Adrenal gland (tissue), 5 donors: Measurements from ENCODE around the gene FAM47C.
"Not testable (repeated sequence)": the region's sequence is repeated elsewhere in the genome, so short reads cannot be mapped to it uniquely, and the experiment has no call there.

Experiments used
- POLR2A ChIP-seq, 2 donors: fragments of 450-650 bp; IDR thresholded peaks; one replicate each; pipeline ENCODE4 v1.6.1; 2017; ENCODE audit warnings: antibody characterized with exemption in 2 of 2, mild to moderate bottlenecking in 2 of 2, moderate library complexity in 1 of 2
- TF ChIP-seq, protein P1 (sequence below), 6 experiments: fragments of 450-650 bp in 4 of 6; fragments of 200-600 bp in 2 of 6; sonication (generic) in 1 of 6; IDR thresholded peaks; 1 replicate in 5 of 6; 2 replicates in 1 of 6; pipeline versions ENCODE4 v1.5.1 to v1.8.0; 2016 to 2021; ENCODE audit warnings: antibody characterized with exemption in 6 of 6, mild to moderate bottlenecking in 2 of 6, moderate library complexity in 1 of 6
- donor health status: DM: no; HTN: no; CAD: no.

DNA sequence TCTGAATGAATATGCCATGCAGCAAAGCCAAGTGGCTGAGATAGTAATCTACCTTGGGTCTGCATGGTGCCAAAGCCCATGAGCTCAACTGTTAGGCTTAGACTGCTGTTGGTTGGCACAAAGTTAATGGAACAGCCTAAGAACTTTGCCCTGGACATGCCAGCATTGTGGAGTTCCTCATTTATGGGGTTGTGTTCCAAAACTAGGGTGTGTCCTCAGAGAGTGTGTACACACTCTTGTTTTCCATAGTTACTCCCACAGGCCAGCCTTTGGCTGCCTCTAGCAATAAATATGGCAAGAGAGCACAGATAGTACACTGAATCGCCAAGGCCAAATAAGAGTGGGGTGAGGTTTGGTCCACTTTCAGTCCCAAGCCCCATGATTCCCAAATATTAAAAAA, 30.6 kb downstream of the FAM47C start:
- TF ChIP-seq, protein P1, sequence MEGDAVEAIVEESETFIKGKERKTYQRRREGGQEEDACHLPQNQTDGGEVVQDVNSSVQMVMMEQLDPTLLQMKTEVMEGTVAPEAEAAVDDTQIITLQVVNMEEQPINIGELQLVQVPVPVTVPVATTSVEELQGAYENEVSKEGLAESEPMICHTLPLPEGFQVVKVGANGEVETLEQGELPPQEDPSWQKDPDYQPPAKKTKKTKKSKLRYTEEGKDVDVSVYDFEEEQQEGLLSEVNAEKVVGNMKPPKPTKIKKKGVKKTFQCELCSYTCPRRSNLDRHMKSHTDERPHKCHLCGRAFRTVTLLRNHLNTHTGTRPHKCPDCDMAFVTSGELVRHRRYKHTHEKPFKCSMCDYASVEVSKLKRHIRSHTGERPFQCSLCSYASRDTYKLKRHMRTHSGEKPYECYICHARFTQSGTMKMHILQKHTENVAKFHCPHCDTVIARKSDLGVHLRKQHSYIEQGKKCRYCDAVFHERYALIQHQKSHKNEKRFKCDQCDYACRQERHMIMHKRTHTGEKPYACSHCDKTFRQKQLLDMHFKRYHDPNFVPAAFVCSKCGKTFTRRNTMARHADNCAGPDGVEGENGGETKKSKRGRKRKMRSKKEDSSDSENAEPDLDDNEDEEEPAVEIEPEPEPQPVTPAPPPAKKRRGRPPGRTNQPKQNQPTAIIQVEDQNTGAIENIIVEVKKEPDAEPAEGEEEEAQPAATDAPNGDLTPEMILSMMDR (IDR thresholded peaks at IDR 0.05) = not testable (repeated sequence)
- not testable (repeated sequence) for TF ChIP-seq POLR2A (IDR thresholded peaks at IDR 0.05)
